A673 (cell line): ENCODE results near the gene ATP8A2. TPM values are rescaled to one million over a fixed set of nuclear protein-coding genes. Genes with fewer than 3 reads are reported as not detected.

Source experiments
- BruUV-seq: library from RNA; stranded (reverse); fragments of 400-500 nt; replicated peaks from 2 replicates; lab custom pipeline; 2021; lab: Mats Ljungman, UMichigan
- CTCF ChIA-PET: fragments of 300-600 bp; sonication (Branson Sonifier 250); formaldehyde crosslinking; loops from one replicate; lab custom pipeline; 2022; ENCODE audit warnings: antibody characterized with exemption; lab: Charles Lee
- POLR2A ChIA-PET: fragments of 300-600 bp; sonication (Branson Sonifier 250); formaldehyde crosslinking; loops from one replicate; lab custom pipeline; 2022; ENCODE audit warnings: antibody characterized with exemption; ENCODE audit not compliant: low non-redundant PET; lab: Charles Lee
- DNase-seq: peaks from one replicate; pipeline ENCODE4 v3.0.0-alpha.2; 2015; ENCODE audit warnings: low spot score
- H3K27ac ChIP-seq: fragments of 200-600 bp; sonication (generic); 2 replicates; pipeline ENCODE4 v1.5.1; 2016; ENCODE audit warnings: mixed run types, low read depth, mild to moderate bottlenecking, mixed read lengths, antibody characterized with exemption, low read length; ENCODE audit not compliant: poor library complexity, severe bottlenecking
- H3K27me3 ChIP-seq: fragments of 200-600 bp; sonication (generic); replicated peaks from 2 replicates; pipeline ENCODE4 v1.6.1; 2017; ENCODE audit warnings: mixed run types, low read depth, mild to moderate bottlenecking, mixed read lengths, antibody characterized with exemption, low read length; ENCODE audit not compliant: insufficient read depth, poor library complexity
- H3K36me3 ChIP-seq: fragments of 200-600 bp; sonication (generic); 2 replicates; pipeline ENCODE4 v1.6.1; 2016; ENCODE audit warnings: mixed run types, mild to moderate bottlenecking, mixed read lengths, antibody characterized with exemption, low read length; ENCODE audit not compliant: insufficient read depth, poor library complexity, severe bottlenecking
- H3K4me1 ChIP-seq: fragments of 200-600 bp; sonication (generic); 2 replicates; pipeline ENCODE4 v1.6.1; 2017; ENCODE audit warnings: mixed run types, mild to moderate bottlenecking, mixed read lengths, antibody characterized with exemption, low read length; ENCODE audit not compliant: insufficient read depth, poor library complexity, severe bottlenecking
- H3K4me3 ChIP-seq: fragments of 200-600 bp; sonication (generic); 2 replicates; pipeline ENCODE4 v1.5.1; 2016; ENCODE audit warnings: low read depth, mixed run types, mild to moderate bottlenecking, mixed read lengths, low read length; ENCODE audit not compliant: poor library complexity, severe bottlenecking
- H3K9me3 ChIP-seq: fragments of 200-600 bp; sonication (generic); 2 replicates; pipeline ENCODE4 v1.6.1; 2016; ENCODE audit warnings: mixed run types, low read depth, mild to moderate bottlenecking, mixed read lengths, antibody characterized with exemption, low read length; ENCODE audit not compliant: poor library complexity, severe bottlenecking
- CTCF ChIP-seq: fragments of 300-800, 200-600 bp; sonication (generic); conservative IDR thresholded peaks from 2 replicates; pipeline ENCODE4 v1.5.1; 2017; ENCODE audit warnings: low read depth, mild to moderate bottlenecking, antibody characterized with exemption, low read length, moderate library complexity, mixed read lengths
- EZH2 ChIP-seq: fragments of 200-600 bp; sonication (generic); IDR thresholded peaks from 2 replicates; pipeline ENCODE4 v1.6.1; 2017; ENCODE audit warnings: borderline replicate concordance, low read depth, mild to moderate bottlenecking, mixed read lengths, antibody characterized with exemption, low read length; ENCODE audit not compliant: poor library complexity, severe bottlenecking
- intact Hi-C: fragments of 100-400 bp; cut with micrococcal nuclease; formaldehyde crosslinking; loops from one replicate; pipeline ENCODE4 v1.10.0; 2022; ENCODE audit not compliant: unreplicated experiment
- total RNA-seq: library from RNA; stranded (reverse); gene quantifications from 2 replicates; pipeline ENCODE4 v1.2.3, GENCODE V29; 2021

ATP8A2 gene
- total RNA-seq, 1 experiment from 2014 or later, result 0.92 TPM

- Histone ChIP-seq H3K36me3 (no peaks in the 10 kb centered on the region), H3K4me3 (no peak overlapping the region), H3K9me3 (no peaks in the 10 kb centered on the region), H3K4me1 (no peaks in the 10 kb centered on the region), H3K27ac (no peak overlapping the region), H3K27me3 (no peaks in the 10 kb centered on the region)
- no TSS peak for BruUV-seq
- DNase-seq, result no peak
- intact Hi-C loops, result no loop called here
- TF ChIP-seq EZH2 (no peak), CTCF (no peak)
- ChIA-PET CTCF (no interaction called here), POLR2A (interaction anchor here (0.6 kb wide), 1 partner anchor 33 kb away, joined by 3 read pairs; no protein-coding TSS in a partner anchor)
Measured at GRCh38 chr13:25717666-25718197, 346.0 kb downstream of the ATP8A2 start.

- TF ChIP-seq EZH2 (no peak), CTCF (no peak)
- POLR2A ChIA-PET, result no interaction called here
- DNase-seq, result no peak
- H3K4me1 ChIP-seq, result no peaks in the 10 kb centered on the region
- CTCF ChIA-PET, result no interaction called here
- intact Hi-C loops, result no loop called here
- BruUV-seq, result no TSS peak
- no peak overlapping the region for H3K4me3 ChIP-seq
- H3K27me3 ChIP-seq, result no peaks in the 10 kb centered on the region
- no peak overlapping the region for H3K27ac ChIP-seq
- no peaks in the 10 kb centered on the region for H3K36me3 ChIP-seq
- H3K9me3 ChIP-seq, result no peaks in the 10 kb centered on the region
Measured at GRCh38 chr13:25719666-25720065, 347.9 kb downstream of the ATP8A2 start.

- no TSS peak for BruUV-seq
- no peaks in the 10 kb centered on the region for H3K4me1 ChIP-seq
- H3K27ac ChIP-seq, result no peak overlapping the region
- no peaks in the 10 kb centered on the region for H3K27me3 ChIP-seq
- ChIA-PET CTCF (no interaction called here), POLR2A (no interaction called here)
- TF ChIP-seq EZH2 (no peak), CTCF (no peak)
- H3K9me3 ChIP-seq, result no peaks in the 10 kb centered on the region
- H3K4me3 ChIP-seq, result no peak overlapping the region
- intact Hi-C loops, result no loop called here
- DNase-seq, result no peak
- H3K36me3 ChIP-seq, result no peaks in the 10 kb centered on the region
Measured at GRCh38 chr13:25722893-25723292, 351.1 kb downstream of the ATP8A2 start.
